Measurements from ENCODE around the gene RIT2. TPM values are rescaled to one million over a fixed set of nuclear protein-coding genes. Genes with fewer than 3 reads are reported as not detected.

RIT2 gene
- polyA plus RNA-seq, 1 of the 3 experiments (the other 2 are of a cell fraction) = not detected

DNA sequence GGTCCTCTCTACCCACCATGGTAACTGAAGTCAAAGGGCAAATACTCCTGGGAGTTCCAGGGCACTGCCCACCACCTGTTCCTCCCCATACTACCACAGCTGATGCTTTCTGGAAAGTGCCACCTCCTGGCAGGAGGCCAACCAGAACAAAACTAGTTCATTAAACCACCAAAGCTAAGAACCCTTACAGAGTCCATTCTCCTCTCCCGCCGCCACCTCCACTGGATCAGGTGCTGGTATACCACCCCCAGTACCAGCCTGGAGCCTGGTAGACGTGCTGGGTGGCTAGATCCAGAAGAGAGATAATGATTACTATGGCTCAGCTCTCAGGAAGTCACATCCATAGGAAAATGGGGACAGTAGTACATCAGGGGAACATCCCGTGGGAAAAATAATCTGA lies 300.9 kb downstream of the RIT2 start (continued):
- TF ChIP-seq RFX5 (IDR thresholded peaks at IDR 0.05; ENCODE audit: low read length) (no peak), EZH2phosphoT487 (IDR thresholded peaks at IDR 0.05; ENCODE audit: borderline replicate concordance, low read depth) (no peak), POLR2AphosphoS5 (IDR thresholded peaks at IDR 0.05; ENCODE audit: low read depth, low read length) (no peak), YY1 (IDR thresholded peaks at IDR 0.05; ENCODE audit: low read depth) (no peak), TEAD4 (IDR thresholded peaks at IDR 0.05; ENCODE audit: borderline replicate concordance, insufficient read depth) (no peak), GABPA (IDR thresholded peaks at IDR 0.05; ENCODE audit: low read depth) (no peak)
- TF ChIP-seq, protein P1, sequence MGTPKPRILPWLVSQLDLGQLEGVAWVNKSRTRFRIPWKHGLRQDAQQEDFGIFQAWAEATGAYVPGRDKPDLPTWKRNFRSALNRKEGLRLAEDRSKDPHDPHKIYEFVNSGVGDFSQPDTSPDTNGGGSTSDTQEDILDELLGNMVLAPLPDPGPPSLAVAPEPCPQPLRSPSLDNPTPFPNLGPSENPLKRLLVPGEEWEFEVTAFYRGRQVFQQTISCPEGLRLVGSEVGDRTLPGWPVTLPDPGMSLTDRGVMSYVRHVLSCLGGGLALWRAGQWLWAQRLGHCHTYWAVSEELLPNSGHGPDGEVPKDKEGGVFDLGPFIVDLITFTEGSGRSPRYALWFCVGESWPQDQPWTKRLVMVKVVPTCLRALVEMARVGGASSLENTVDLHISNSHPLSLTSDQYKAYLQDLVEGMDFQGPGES (IDR thresholded peaks at IDR 0.05; ENCODE audit: low read depth, low read length) = no peak
- TF ChIP-seq, protein P2, sequence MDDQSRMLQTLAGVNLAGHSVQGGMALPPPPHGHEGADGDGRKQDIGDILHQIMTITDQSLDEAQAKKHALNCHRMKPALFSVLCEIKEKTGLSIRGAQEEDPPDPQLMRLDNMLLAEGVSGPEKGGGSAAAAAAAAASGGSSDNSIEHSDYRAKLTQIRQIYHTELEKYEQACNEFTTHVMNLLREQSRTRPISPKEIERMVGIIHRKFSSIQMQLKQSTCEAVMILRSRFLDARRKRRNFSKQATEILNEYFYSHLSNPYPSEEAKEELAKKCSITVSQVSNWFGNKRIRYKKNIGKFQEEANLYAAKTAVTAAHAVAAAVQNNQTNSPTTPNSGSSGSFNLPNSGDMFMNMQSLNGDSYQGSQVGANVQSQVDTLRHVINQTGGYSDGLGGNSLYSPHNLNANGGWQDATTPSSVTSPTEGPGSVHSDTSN (IDR thresholded peaks at IDR 0.05) = no peak

DNA sequence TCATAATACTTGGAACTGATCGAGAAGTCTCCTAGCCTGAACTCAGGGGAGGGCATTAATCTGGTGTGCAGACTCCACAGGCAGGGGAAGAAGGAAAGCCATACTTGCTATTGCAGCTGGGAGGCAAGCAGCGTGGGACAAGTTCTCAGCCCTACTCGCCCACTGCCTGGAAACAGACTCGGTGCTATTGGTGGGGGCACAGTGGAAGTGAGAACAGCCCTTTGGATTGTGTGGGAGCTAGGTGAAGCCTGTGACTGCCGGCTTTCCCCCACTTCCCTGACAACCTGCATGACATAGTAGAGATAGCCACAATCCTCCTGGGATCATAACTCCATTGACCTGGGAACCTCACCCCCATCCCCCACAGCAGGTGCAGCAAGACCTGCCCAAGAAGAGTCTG lies 301.3 kb downstream of the RIT2 start:
- no peaks in the 10 kb centered on the region for H3K27me3 ChIP-seq (ENCODE audit: insufficient read depth)

More for the DNA sequence above, 301.3 kb downstream of the RIT2 start:
- no peak for DNase-seq
- no peaks in the 10 kb centered on the region for H3K9me3 ChIP-seq
- no peaks in the 10 kb centered on the region for H3K36me3 ChIP-seq (replicated peaks in 1 of 2; ENCODE audit: control insufficient read depth in 1 of 2, insufficient read depth in 2 of 2, low read length in 1 of 2)
- H3K9me2 ChIP-seq = no peaks in the 10 kb centered on the region
- POLR2A ChIA-PET = interaction anchor here (0.7 kb wide), 1 partner anchor 13 kb away, joined by 3 read pairs; no protein-coding TSS in a partner anchor
- no peaks in the 10 kb centered on the region for H3K4me1 ChIP-seq (ENCODE audit: control insufficient read depth in 1 of 2, insufficient read depth in 2 of 2, low read depth in 1 of 2, low read length in 1 of 2)
- H2AFZ ChIP-seq (ENCODE audit: low read depth) = no peak overlapping the region
- H3K4me2 ChIP-seq = no peak overlapping the region
- no peaks in the 10 kb centered on the region for H3K79me2 ChIP-seq (ENCODE audit: insufficient read depth)
- TF ChIP-seq, protein P2 (IDR thresholded peaks at IDR 0.05) = no peak
- TF ChIP-seq MXI1 (IDR thresholded peaks at IDR 0.05; ENCODE audit: low read depth, low read length) (no peak), EZH2phosphoT487 (IDR thresholded peaks at IDR 0.05; ENCODE audit: borderline replicate concordance, low read depth) (no peak), JUND (IDR thresholded peaks at IDR 0.05) (no peak)
- TF ChIP-seq, protein P1 (IDR thresholded peaks at IDR 0.05; ENCODE audit: low read depth, low read length) = no peak
- H4K20me1 ChIP-seq (ENCODE audit: insufficient read depth) = no peaks in the 10 kb centered on the region
- no peak overlapping the region for H3K27ac ChIP-seq (ENCODE audit: low read depth in 2 of 2, low read length in 1 of 2)
- H3K9ac ChIP-seq = no peak overlapping the region
- 56% methylated on average over 2 of the region's 5 CpGs for WGBS (ENCODE audit: low lambda C conversion rate)
- H3K4me3 ChIP-seq (ENCODE audit: low read depth in 2 of 2, low read length in 1 of 2) = no peak overlapping the region
- CTCF ChIA-PET = interaction anchor here (0.9 to 1.1 kb wide), 2 partner anchors 18 to 21 kb away, joined by 3 to 4 read pairs; no protein-coding TSS in a partner anchor
- no peaks in the 10 kb centered on the region for H3F3A ChIP-seq (replicated peaks; ENCODE audit: insufficient read depth)
